ENCODE data around the gene TET3. TPM values are rescaled to one million over a fixed set of nuclear protein-coding genes. Genes with fewer than 3 reads are reported as not detected.

TET3 gene
- total and polyA plus RNA-seq, 2 of the 8 experiments (the other 6 are each of a cell fraction or from before 2014, with no cell fraction given): 4.5 to 21.1 TPM

DNA sequence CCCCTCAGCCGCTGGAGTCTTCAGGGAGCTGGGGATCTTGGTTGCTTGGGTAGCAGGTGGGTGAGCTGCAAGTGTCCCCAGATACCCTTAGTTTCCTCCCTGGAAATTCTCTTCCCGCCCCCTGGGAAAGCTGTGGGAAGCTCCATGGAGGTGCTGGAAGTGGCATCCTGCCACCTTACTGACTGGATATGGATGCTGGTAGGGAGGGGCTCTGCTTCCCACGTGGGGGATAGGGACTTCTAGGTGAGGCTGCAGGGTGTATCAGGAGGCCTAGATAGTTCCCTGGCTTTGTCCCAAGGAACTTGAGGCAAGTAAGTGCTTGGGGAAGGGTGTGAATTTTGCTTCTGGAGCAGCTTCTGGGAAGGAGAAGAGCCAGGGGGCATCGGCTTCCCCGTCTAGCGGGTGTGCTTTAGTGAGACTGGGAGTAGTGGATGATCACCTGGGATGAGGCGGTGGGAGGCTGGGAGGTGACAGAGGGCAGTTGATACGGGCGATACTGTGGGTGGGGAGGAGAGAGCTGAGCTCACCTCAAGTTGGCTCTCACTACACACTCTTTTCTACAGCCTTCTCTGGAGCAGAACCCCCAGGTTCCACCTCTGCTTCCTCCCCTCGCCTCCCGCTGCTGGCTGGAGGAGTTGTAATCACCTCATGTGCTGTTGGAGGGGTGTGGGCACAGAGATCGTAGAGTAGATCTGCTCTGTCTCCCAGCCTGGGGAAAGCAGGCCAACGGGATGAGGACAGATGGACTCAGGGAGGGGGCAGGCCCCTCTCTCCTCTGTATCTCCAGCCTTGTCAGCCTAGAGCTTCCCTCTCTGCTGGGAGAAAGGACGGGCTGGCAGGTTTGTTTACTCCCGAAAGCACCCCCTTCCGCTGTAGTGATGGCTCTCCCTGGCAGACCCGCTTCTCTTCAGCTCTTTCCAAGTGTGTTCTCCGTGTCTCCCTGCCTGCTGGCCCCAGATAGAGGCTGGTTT lies 19.8 kb downstream of the TET3 start (continued):
- TF ChIP-seq CHD1 (IDR thresholded peaks at IDR 0.05; ENCODE audit: low read depth, low read length): no peak
- no peak for TF ChIP-seq SAP30 (IDR thresholded peaks at IDR 0.05; ENCODE audit: insufficient read depth, insufficient replicate concordance, low read length)
- TF ChIP-seq GABPA (IDR thresholded peaks at IDR 0.05; ENCODE audit: borderline replicate concordance, insufficient read depth, low read length): no peak
- no peak for TF ChIP-seq EP300 (IDR thresholded peaks at IDR 0.05; ENCODE audit: borderline replicate concordance in 1 of 2, low read depth in 2 of 2, low read length in 2 of 2)
- TF ChIP-seq, protein P1, sequence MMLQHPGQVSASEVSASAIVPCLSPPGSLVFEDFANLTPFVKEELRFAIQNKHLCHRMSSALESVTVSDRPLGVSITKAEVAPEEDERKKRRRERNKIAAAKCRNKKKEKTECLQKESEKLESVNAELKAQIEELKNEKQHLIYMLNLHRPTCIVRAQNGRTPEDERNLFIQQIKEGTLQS (IDR thresholded peaks at IDR 0.05; ENCODE audit: insufficient read depth, low read depth, low read length): no peak
- TF ChIP-seq SP4 (IDR thresholded peaks at IDR 0.05; ENCODE audit: low read length): no peak
- no peak for TF ChIP-seq YY1 (IDR thresholded peaks at IDR 0.05; ENCODE audit: low read depth, low read length)
- TF ChIP-seq CBX5 (IDR thresholded peaks at IDR 0.05; ENCODE audit: low read depth, low read length): no peak
- no peak for TF ChIP-seq RBBP5 (IDR thresholded peaks at IDR 0.05; ENCODE audit: borderline replicate concordance, low read depth, low read length)

Measured in H1 (cell line).